ENCODE results near the gene SKAP2.
A peak's percentile ranks its signal among the peaks of the same experiment; 100 is the strongest.

SKAP2 gene

GRCh38 chr7:26668821-26669220, 195.6 kb downstream of the SKAP2 start:
- no peak for TF ChIP-seq CTCF (IDR thresholded peaks at IDR 0.05; ENCODE audit: low read depth, low read length)
- DNase-seq (ENCODE audit: extremely low read depth, low read depth) = no peak

DNA sequence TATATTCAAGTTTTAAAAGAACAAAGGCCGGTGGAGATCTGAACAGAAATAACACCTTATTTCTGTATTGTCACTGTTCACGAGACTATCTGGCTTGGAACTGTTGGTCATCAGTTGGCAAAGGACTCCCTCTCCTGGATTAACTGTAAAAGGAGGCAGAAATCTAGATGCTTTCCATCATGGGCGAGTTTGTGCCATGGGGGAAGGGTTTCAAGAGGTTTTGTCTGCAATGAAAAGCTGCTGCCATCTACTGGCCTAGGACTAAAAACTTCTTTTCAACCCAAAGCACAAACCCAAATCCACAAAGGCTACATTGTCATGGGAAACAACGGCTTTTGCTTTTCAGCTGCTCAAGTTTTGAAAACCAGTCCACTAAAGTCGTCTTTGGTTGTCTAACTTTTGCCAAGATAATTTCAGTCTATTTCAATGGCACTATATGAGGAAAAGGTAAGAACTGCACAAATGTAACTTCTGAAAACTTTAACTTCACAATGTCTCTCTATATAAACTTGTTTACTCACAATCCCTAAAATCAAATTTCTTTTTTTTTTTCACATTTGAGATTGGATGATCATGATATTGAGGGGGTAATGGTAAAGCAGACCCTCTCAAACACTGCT, 196.8 kb downstream of the SKAP2 start:
- peak; percentile 81 for TF ChIP-seq CTCF (IDR thresholded peaks at IDR 0.05; ENCODE audit: low read depth, low read length)
- DNase-seq (ENCODE audit: extremely low read depth, low read depth) = peak; percentile 64

- no peak for TF ChIP-seq CTCF (IDR thresholded peaks at IDR 0.05; ENCODE audit: low read depth, low read length)
These were observed 199.5 kb downstream of the SKAP2 start for GRCh38 chr7:26664735-26665416.

DNA sequence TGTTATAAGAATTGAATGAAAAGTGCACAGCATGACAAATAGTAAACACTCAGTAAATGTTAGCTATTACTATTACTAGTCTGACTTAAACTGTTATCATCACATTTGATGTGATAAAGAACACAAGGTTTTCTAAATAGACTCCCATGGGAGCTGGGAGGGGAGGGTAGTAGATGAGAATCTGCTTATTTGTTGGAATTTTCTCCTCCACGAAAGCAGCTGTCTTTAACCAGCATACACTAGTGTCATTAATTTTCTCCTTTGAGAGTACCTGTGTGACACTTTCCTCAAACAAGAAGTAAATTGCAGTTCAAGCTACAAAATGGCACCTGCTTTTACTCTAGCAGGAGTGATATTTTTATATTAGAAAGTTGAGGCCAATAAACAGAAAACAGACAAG, 200.1 kb downstream of the SKAP2 start:
- no peak for DNase-seq (ENCODE audit: extremely low read depth, low read depth)
- no peak for TF ChIP-seq CTCF (IDR thresholded peaks at IDR 0.05; ENCODE audit: low read depth, low read length)

More at GRCh38 chr7:26664735-26665416, 199.5 kb downstream of the SKAP2 start:
- no peak for DNase-seq (ENCODE audit: extremely low read depth, low read depth)

GRCh38 chr7:26663874-26664273, 200.5 kb downstream of the SKAP2 start:
- DNase-seq (ENCODE audit: extremely low read depth, low read depth) = no peak
- TF ChIP-seq CTCF (IDR thresholded peaks at IDR 0.05; ENCODE audit: low read depth, low read length) = no peak

GRCh38 chr7:26662646-26663045, 201.7 kb downstream of the SKAP2 start:
- DNase-seq (ENCODE audit: extremely low read depth, low read depth) = no peak
- no peak for TF ChIP-seq CTCF (IDR thresholded peaks at IDR 0.05; ENCODE audit: low read depth, low read length)

DNA sequence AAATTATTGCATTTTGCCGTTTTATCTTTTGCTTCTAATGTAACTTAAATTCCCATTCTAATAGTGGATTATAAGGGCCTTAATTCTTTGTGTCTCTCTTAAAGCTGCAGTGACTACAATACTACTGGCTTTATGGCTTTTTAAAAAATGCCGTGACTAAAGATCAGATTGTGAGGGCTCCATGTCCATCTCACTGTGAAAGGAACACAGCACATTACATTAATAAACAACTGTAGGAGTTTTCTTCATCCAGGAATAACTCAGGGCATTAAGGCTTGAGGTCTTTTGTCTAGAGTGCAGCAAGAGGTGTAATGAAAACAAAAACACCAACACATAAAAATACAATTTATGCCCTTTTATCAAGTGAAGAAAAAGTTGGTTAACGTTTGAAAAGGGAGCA, 205.3 kb downstream of the SKAP2 start:
- DNase-seq (ENCODE audit: extremely low read depth, low read depth) = no peak
- no peak for TF ChIP-seq CTCF (IDR thresholded peaks at IDR 0.05; ENCODE audit: low read depth, low read length)
